AG09309 (cell line): ENCODE results near the gene EMP1.

Experiments used
- DNase-seq: peaks from one replicate; pipeline ENCODE4 v3.0.0-alpha.2; 2010; ENCODE audit warnings: low read depth
- H3K4me3 ChIP-seq: 2 replicates; pipeline ENCODE4 v1.5.1; 2011; ENCODE audit warnings: mild to moderate bottlenecking, low read depth, low read length, moderate library complexity; ENCODE audit not compliant: control insufficient read depth
- CTCF ChIP-seq: IDR thresholded peaks from 2 replicates; pipeline ENCODE4 v1.5.1; 2011; ENCODE audit warnings: mild to moderate bottlenecking, low read depth, low read length, inconsistent platforms; ENCODE audit not compliant: insufficient read depth, control insufficient read depth; ENCODE audit errors: missing control alignments

EMP1 gene

GRCh38 chr12:13153180-13153579 lies 43.3 kb upstream of the EMP1 start:
- TF ChIP-seq CTCF, result no peak
- no peak overlapping the region for H3K4me3 ChIP-seq
- no peak for DNase-seq

- DNase-seq, result no peak
- TF ChIP-seq CTCF, result no peak
- no peak overlapping the region for H3K4me3 ChIP-seq
Observed at GRCh38 chr12:13154027-13154538, 42.4 kb upstream of the EMP1 start.

- H3K4me3 ChIP-seq, result no peak overlapping the region
- TF ChIP-seq CTCF, result no peak
- no peak for DNase-seq
Observed at GRCh38 chr12:13154831-13155230, 41.7 kb upstream of the EMP1 start.

GRCh38 chr12:13156277-13156676 lies 40.2 kb upstream of the EMP1 start:
- no peak for DNase-seq
- no peak overlapping the region for H3K4me3 ChIP-seq
- TF ChIP-seq CTCF, result no peak

- H3K4me3 ChIP-seq, result no peak overlapping the region
- TF ChIP-seq CTCF, result peak; percentile 28
- DNase-seq, result no peak
Observed at GRCh38 chr12:13161172-13161571, 35.4 kb upstream of the EMP1 start.

GRCh38 chr12:13162904-13163303 lies 33.6 kb upstream of the EMP1 start:
- DNase-seq, result no peak
- no peak for TF ChIP-seq CTCF
- H3K4me3 ChIP-seq, result no peak overlapping the region
